RWPE1 (cell line): Measurements from ENCODE around the gene FAM200B.

ENCODE experiments used
- CTCF ChIA-PET: fragments of 350-600 bp; sonication (Branson Sonifier 250); formaldehyde crosslinking; extraction: SDS; loops from one replicate; lab custom pipeline; 2021; lab: Yijun Ruan, JAX
- POLR2A ChIA-PET: fragments of 400-600 bp; formaldehyde crosslinking; extraction: SDS; loops from one replicate; lab custom pipeline; 2020; ENCODE audit warnings: antibody characterized with exemption; ENCODE audit not compliant: low non-redundant PET; lab: Yijun Ruan, JAX
- DNase-seq: peaks from one replicate; pipeline ENCODE4 v3.0.0; 2012; ENCODE audit warnings: low spot score
- H3K27ac ChIP-seq: fragments of 450-650 bp; 2 replicates; pipeline ENCODE4 v1.5.1; 2017
- TF ChIP-seq, protein P1 (sequence below): fragments of 450-650 bp; conservative IDR thresholded peaks from 2 replicates; pipeline ENCODE4 v1.5.1; 2017; ENCODE audit warnings: low read depth, mild to moderate bottlenecking

Gene FAM200B

DNA sequence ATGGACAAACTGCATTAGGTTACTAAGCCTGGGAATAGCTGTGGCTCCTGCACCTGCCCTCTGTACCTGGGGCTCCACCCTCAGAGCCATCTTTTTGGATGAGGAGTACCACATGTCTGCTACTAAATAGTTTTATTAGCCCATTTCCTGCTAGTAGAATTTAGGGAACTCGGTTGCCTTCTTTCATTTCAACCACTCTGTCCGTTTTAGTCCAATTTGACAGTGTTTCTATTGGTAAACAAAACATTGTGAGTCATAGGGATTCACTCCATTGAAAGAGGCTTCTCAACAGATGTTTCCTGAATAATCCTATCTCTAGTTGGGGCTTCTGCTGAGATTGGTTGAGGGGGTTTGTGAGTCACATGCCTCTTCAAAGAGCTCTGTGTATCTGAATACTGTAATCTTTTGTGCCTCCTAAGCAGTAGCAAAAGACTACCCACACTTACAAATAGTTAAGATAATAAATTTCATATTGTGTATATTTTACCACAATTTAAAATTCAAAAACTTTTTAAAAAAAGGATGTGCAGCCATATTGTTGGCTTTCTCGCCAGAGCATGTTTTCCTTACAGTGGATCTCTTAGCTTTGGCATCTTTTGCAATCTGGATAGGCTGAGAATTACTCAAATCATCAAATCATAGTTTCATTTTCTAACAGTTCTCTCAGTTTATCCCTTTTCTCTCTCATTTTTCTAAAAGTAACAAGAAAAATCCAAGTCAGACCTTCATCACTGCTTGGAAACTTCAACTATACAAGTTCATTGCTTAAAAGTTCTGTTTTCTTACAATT lies 9.9 kb downstream of the FAM200B start:
- TF ChIP-seq, protein P1, sequence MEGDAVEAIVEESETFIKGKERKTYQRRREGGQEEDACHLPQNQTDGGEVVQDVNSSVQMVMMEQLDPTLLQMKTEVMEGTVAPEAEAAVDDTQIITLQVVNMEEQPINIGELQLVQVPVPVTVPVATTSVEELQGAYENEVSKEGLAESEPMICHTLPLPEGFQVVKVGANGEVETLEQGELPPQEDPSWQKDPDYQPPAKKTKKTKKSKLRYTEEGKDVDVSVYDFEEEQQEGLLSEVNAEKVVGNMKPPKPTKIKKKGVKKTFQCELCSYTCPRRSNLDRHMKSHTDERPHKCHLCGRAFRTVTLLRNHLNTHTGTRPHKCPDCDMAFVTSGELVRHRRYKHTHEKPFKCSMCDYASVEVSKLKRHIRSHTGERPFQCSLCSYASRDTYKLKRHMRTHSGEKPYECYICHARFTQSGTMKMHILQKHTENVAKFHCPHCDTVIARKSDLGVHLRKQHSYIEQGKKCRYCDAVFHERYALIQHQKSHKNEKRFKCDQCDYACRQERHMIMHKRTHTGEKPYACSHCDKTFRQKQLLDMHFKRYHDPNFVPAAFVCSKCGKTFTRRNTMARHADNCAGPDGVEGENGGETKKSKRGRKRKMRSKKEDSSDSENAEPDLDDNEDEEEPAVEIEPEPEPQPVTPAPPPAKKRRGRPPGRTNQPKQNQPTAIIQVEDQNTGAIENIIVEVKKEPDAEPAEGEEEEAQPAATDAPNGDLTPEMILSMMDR, result no peak
- no peak overlapping the region for H3K27ac ChIP-seq
- ChIA-PET CTCF (no interaction called here), POLR2A (no interaction called here)
- DNase-seq, result no peak

DNA sequence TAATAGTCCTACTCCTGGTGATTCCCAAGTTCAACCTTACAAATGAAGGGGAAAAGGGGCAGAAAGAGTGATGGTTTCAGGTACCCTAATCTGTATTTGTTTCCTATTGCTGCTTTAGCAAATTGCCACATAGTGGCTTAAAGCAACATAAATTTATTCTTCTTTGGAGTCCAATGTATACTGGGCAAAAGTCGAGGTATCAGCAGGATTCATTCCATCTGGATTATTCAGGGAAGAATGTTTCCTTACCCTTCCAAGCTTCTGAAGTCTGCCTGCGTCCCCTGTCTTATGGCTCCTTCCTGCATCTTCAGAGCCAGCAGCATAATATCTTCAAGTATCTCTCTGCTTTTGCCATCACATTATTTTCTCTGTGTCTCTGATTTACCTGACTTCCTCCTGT lies 11.0 kb downstream of the FAM200B start:
- POLR2A ChIA-PET, result no interaction called here
- TF ChIP-seq, protein P1, result no peak
- no peak overlapping the region for H3K27ac ChIP-seq
- CTCF ChIA-PET, result no interaction called here
- DNase-seq, result no peak

DNA sequence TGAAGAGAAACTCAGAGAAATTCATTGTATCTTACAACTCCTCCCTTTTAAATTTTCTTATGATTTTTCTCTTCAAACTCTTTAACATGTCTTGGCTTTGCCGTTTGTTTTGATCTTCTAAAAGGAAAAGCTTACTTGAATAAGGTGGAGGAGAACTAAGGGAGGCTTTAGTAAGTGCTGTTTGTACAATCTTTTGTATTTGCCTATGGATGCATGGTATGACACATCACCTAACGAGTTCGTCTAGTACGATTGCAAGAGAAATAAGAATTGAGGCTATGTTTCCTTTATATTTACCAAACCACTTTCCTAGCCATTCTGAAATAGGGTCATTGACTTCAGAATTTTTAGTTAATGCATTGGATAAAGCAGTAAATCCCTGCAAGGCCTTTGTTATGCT lies 12.8 kb downstream of the FAM200B start:
- no peak overlapping the region for H3K27ac ChIP-seq
- CTCF ChIA-PET, result interaction anchor here (0.7 kb wide), 2 partner anchors 107 to 187 kb away, joined by 3 read pairs; no protein-coding TSS in a partner anchor

DNA sequence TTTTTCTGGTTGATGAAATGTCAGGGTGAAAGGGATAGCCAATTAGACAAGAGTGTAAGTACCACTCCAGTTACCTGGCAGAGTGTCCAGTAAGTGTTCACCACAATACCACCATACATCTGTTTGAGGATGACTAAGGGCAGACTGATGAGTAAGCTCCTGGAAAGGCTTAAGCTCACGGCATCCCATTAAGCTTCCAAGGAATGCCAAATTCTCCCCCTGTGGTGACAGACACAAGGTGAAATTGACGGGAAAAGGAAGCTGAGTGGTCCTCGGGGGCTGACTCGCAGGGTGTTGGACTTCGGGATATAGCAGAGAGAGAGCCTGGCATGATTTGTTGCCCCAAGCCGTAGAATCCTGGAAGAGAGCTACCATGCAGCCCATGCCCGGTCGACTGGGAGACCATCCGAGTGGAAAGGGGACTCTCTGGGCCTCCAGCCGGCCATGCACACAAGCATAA lies 13.6 kb downstream of the FAM200B start:
- ChIA-PET CTCF (interaction anchor here (0.7 to 0.8 kb wide), 2 partner anchors 13 to 188 kb away, joined by 3 read pairs; no protein-coding TSS in a partner anchor), POLR2A (no interaction called here)
- H3K27ac ChIP-seq, result peak overlapping the region; percentile 88
- TF ChIP-seq, protein P1, result no peak
- DNase-seq, result peak; percentile 70

More for the DNA sequence above, 12.8 kb downstream of the FAM200B start:
- POLR2A ChIA-PET, result no interaction called here
- no peak for DNase-seq
- TF ChIP-seq, protein P1, result no peak

DNA sequence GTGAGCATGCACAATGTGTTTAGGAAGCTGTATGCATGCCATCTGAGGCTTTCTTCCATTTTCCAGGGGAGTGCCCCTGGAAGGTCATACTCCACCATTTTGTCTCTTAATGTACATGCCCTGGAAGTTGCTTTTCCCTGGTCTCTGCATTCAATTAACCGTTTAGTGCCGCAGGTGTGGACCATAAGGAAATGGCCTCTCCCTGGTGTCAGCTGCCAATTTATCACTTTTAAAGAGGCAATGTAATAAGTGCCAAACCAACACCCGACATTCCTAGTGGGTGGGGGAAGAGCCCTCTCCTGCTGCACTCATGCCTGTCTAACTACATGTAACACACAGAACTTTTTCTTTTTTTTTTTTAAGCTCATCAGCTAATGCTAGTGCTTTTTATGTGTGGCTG lies 14.1 kb downstream of the FAM200B start:
- ChIA-PET CTCF (interaction anchor here (0.8 kb wide), 1 partner anchor 13 kb away, joined by 3 read pairs; no protein-coding TSS in a partner anchor), POLR2A (no interaction called here)
- no peak for DNase-seq
- peak overlapping the region; percentile 88 for H3K27ac ChIP-seq
- TF ChIP-seq, protein P1, result no peak

DNA sequence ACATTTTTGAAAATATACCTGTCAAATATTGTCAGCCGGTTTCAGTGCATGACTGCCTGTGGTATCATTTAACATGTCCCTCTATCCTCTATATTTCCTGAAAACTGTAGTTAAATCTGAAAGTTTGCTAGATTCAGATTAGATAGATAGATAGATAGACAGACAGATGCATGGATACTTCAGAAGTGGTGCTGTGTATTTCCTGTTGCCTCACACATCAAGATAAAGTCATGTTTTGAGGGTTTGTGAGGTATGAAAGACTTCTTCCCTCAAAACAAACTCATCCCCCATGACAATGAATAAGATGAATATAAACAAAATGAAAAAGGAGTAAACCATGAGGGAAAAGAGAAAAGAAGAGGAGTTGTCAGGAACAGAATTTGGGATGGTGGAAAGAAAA lies 15.2 kb downstream of the FAM200B start:
- no peak overlapping the region for H3K27ac ChIP-seq
- ChIA-PET CTCF (no interaction called here), POLR2A (no interaction called here)
- DNase-seq, result no peak
- TF ChIP-seq, protein P1, result no peak
